HL-60 (cell line): ENCODE measurements around the gene PLEKHG7.

Experiments used
- GABPA ChIP-seq: IDR thresholded peaks from 2 replicates; pipeline ENCODE4 v1.6.1; 2012; ENCODE audit warnings: low read depth
- POLR2AphosphoS5 ChIP-seq: IDR thresholded peaks from 2 replicates; pipeline ENCODE4 v1.6.1; 2012; ENCODE audit warnings: low read depth
- TF ChIP-seq, protein P1 (sequence below): IDR thresholded peaks from one replicate; pipeline ENCODE4 v1.5.1; 2011; ENCODE audit warnings: low read length, control low read depth, inconsistent platforms; ENCODE audit not compliant: insufficient read depth
- TF ChIP-seq, protein P2 (sequence below): IDR thresholded peaks from 2 replicates; pipeline ENCODE4 v1.6.1; 2012; ENCODE audit warnings: low read depth; ENCODE audit not compliant: insufficient replicate concordance

DNA sequence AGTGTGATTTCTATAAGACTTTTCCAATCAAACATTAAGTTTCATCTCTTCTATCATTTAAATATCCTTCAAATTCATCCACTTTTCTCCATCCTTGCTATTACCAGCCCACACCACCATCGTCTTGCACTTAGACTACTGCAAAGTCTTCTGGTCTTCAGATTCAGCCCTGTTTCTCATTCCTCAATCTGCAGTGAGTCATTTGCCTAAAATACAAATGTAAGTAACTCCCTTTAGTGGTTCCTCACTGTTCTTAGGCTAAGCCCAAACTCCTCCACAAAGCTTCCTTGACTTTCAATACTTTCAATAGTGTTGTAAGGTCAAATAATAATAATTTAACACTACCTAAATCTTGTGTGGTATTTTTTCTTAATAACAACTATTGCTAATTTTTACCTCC is 83.3 kb downstream of the PLEKHG7 start:
- TF ChIP-seq, protein P1, sequence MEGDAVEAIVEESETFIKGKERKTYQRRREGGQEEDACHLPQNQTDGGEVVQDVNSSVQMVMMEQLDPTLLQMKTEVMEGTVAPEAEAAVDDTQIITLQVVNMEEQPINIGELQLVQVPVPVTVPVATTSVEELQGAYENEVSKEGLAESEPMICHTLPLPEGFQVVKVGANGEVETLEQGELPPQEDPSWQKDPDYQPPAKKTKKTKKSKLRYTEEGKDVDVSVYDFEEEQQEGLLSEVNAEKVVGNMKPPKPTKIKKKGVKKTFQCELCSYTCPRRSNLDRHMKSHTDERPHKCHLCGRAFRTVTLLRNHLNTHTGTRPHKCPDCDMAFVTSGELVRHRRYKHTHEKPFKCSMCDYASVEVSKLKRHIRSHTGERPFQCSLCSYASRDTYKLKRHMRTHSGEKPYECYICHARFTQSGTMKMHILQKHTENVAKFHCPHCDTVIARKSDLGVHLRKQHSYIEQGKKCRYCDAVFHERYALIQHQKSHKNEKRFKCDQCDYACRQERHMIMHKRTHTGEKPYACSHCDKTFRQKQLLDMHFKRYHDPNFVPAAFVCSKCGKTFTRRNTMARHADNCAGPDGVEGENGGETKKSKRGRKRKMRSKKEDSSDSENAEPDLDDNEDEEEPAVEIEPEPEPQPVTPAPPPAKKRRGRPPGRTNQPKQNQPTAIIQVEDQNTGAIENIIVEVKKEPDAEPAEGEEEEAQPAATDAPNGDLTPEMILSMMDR: no peak
- TF ChIP-seq GABPA: no peak
- TF ChIP-seq POLR2AphosphoS5: no peak
- TF ChIP-seq, protein P2, sequence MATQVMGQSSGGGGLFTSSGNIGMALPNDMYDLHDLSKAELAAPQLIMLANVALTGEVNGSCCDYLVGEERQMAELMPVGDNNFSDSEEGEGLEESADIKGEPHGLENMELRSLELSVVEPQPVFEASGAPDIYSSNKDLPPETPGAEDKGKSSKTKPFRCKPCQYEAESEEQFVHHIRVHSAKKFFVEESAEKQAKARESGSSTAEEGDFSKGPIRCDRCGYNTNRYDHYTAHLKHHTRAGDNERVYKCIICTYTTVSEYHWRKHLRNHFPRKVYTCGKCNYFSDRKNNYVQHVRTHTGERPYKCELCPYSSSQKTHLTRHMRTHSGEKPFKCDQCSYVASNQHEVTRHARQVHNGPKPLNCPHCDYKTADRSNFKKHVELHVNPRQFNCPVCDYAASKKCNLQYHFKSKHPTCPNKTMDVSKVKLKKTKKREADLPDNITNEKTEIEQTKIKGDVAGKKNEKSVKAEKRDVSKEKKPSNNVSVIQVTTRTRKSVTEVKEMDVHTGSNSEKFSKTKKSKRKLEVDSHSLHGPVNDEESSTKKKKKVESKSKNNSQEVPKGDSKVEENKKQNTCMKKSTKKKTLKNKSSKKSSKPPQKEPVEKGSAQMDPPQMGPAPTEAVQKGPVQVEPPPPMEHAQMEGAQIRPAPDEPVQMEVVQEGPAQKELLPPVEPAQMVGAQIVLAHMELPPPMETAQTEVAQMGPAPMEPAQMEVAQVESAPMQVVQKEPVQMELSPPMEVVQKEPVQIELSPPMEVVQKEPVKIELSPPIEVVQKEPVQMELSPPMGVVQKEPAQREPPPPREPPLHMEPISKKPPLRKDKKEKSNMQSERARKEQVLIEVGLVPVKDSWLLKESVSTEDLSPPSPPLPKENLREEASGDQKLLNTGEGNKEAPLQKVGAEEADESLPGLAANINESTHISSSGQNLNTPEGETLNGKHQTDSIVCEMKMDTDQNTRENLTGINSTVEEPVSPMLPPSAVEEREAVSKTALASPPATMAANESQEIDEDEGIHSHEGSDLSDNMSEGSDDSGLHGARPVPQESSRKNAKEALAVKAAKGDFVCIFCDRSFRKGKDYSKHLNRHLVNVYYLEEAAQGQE: no peak
